ENCODE data around the gene LYRM4.

LYRM4 gene

DNA sequence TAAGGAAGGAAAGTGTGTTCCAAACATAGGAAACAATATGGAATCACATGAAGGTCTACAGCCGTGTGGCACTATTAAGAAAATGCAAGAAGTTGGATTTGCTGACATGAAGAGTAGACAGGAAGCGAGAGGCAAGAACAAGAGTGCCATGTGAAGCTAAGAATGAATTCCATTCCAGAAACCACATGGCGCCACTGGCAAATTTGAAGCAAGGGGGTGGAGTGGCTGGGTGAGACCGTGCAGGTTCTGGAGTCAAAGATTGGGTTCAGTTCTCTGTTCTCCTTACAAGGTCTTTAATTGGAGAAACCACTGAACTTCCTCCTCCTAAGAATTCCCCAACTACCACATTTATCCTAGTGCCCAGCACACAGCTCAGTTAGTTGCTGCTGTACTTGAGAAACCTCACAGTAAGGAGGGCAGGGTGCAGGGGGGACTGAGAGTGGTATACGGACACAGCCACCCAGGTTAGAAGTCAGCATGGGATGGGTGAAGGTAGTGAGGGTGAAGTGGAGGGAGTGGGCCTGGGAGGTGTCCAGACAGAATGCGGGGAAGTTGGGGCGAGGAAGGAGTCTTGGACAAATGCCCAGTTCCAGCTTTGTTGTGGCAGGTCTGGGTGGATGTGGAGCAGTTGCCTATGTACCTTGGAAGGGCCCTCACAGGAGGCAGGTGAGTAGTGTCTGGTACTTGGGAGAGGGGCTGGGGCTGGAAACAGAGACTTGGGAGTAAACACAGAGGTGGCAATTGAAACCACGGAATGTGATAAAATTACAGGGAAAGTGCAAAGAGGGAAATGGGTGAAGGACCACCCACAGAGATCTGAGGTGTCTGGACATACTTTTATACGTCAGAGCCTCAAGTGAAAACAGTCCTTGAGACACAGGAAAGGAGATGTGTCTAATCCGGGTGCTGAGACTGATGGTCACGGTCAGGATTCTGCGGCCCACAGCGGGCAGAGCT lies 14.3 kb downstream of the LYRM4 start:
- no peak for DNase-seq (ENCODE audit: low read depth)

GRCh38 chr6:5243069-5243468 lies 17.7 kb downstream of the LYRM4 start:
- no peak for DNase-seq (ENCODE audit: low read depth)

DNA sequence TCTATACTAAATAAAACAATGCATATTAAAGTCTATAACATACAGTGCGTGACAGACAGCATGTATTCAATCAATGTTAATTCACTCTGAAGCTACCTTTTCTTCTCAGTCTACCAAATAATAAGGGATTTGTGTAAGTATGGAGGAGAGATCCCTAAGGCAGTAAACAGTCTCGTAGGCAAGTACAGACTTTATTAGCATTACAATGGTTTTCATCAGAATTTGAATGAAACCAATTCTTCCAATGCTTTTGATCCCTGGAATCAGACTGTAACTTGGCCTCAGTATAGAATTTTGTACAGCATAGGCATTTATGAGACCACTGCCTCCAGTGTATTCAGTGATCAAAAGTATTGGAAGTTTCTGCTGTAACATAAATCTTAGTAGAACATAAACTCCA lies 19.5 kb downstream of the LYRM4 start:
- no peak for DNase-seq (ENCODE audit: low read depth)

DNA sequence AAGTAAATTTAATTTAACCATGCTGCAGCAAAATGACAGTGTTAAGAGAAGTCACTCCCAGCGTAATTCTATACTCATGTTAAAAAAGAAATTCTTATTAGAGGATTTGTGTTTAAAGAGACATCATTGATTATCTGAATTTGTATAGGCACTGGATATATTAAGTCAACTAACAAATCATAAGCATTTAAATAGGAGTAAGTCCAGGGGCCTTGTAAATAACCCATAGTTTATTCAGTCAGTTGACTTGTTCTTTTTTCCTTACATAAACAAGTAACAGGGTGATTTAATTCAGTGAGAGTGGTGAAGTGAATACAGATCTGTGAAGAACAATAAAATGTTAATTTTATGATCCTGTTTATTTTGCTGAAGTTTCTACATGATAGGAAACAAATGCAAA lies 22.4 kb downstream of the LYRM4 start:
- no peak for DNase-seq (ENCODE audit: low read depth)

DNA sequence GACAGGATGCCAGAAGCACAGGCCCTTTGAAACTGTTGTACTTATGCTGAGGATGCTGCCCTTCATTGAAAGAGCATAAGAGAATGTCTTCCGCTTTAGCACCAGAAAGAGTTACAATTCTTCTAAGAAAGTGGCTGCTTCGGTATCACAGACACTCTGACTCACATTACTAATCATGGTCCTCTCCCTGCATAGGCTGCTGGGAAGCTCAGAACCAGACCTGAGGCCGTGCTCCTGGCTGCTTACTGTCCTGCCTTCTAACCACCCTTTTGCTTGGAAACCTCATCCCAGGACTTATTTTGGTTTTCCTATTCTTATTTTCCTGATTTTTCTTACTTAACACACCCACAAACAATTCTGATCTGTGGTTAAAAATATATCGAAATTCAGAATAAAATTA lies 22.9 kb downstream of the LYRM4 start:
- no peak for DNase-seq (ENCODE audit: low read depth)

DNA sequence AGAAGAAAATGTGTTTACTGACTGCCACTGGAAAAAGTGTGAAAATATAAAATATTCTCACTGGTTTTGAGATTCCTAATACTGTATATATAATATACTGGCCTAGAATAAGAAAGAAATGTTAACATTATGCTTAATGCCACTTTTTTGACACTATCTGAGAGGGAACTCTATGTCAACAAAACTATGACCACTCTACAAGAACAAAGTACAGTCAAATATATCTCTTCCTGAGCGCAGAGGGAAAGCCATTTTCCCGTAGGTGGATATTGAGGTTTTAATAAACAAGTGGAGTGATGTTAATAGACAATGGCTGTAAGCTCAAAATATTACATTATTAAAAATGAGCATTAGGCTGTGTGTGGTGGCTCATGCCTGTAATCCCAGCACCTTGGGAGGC lies 24.9 kb downstream of the LYRM4 start:
- no peak for DNase-seq (ENCODE audit: low read depth)

- DNase-seq (ENCODE audit: low read depth): no peak
Observed at GRCh38 chr6:5234874-5235273, 25.9 kb downstream of the LYRM4 start.

DNA sequence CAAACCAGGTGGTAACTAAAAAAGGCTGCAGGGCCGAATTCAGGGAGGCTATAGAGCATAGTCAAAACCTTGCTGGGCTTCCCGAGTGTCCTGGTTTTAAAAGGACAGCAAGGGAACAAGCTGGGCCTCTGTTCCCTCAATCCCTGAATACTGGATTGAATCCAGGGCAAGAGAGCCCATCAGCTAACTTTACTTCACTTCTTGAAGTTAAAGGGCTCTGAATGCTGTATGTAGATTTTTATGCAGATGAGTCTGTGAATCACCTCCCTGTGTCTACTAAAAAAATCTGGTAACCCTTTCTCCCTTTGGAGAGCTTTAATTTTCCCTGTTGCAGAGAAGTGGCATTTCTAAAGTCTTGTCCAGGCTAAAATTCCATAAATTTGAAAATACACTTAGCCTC lies 29.5 kb downstream of the LYRM4 start:
- DNase-seq (ENCODE audit: low read depth): no peak

DNA sequence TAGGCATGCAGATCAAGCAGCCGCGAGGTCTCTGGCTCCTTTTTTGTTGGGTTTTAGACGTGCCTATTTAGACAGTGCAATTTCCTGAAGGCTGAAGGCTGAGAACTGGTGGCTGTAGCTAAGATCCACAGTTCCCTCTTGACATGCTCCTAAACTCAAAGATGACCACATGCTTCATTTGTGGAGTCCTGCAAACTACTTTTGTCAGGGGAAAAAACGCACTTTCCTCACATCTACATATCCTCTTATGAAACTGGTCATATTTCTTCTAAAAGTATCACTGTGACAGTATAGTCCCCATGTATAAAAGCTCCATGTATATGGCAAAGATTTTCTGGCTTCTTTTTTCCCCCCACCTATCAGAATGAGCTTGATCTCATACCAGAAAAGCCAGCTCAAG lies 30.7 kb downstream of the LYRM4 start:
- no peak for DNase-seq (ENCODE audit: low read depth)

DNA sequence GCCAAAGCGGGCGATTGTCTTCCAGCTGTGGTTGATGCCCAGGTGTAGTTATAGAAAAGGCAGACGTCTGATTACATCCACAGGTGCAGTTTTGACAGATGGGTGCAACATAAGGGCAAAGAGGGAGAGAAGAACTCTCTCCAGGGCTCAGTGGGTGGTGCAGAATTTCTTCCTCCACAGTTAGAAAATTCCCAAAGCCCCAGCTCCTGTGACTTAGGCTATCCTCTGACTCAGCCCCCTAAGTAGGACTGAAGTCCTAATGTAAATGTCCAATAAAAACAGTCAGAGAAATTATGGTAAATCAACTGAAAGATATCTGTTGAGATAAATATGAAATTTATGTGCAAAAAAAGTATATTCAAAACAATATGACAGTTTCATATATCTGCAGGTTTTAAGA lies 31.4 kb downstream of the LYRM4 start:
- DNase-seq (ENCODE audit: low read depth): no peak

GRCh38 chr6:5223309-5223708 lies 37.4 kb downstream of the LYRM4 start:
- no peak for DNase-seq (ENCODE audit: low read depth)

DNA sequence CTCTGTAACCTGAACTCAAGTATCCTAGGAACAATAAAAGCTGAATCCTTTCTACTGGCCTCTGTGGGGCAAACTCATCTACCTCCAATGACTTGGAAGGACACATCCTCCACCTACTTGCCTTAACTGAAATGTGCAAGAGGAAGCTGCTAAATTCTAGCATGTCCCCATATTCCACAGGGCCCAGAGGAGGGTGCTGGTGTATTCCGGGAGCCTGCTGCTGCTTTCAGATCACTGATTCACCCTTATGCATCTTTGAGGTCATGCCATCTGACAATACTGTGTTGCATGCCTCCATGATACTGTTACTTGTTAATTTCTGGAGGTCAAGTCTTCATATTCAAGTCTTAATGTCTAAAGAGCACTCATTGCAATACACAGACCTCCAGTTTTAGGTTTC lies 40.3 kb downstream of the LYRM4 start:
- DNase-seq (ENCODE audit: low read depth): no peak

- no peak for DNase-seq (ENCODE audit: low read depth)
Observed at GRCh38 chr6:5219011-5219691, 41.6 kb downstream of the LYRM4 start.

DNA sequence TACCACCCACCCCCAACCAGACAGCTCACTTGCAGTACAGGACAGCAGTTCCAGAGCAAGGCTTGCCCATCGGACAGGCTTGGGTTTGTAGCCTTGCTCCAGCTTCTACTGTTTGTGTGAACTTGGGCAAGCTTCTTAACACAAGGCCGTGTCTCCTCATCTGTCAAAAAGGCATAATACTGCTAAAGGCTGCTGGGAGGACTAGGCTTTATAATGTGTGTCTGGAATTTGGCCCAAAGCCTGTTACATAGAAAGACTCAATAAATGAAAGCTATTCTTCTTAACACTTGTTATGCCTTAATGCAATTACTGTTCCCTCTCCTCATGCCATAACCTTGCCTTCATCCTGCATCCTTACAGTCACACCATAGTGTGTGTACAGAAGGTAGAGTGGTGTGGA lies 43.4 kb downstream of the LYRM4 start:
- no peak for DNase-seq (ENCODE audit: low read depth)

GRCh38 chr6:5215799-5216198 lies 45.0 kb downstream of the LYRM4 start:
- DNase-seq (ENCODE audit: low read depth): no peak

DNA sequence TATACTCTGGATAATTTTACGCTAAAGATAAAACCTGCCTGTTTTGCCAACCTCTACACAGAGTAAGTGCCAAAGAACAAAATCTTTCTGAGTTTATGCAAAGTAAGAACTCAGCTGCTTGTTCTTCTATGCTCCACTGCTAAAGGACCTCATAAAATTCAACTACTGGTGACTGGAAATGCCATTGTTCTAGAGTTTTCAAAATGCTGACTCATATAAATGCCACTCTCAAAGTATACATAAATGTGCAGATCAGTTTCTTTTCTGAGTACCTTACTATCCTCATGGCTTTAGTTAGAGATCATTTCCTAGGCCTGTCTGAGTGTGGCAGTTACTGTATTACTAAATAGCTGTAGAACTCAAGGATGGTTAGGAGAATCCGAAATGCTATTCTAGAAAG lies 45.6 kb downstream of the LYRM4 start:
- no peak for DNase-seq (ENCODE audit: low read depth)

- DNase-seq (ENCODE audit: low read depth): no peak
Observed at GRCh38 chr6:5214570-5215052, 46.1 kb downstream of the LYRM4 start.

- no peak for DNase-seq (ENCODE audit: low read depth)
Observed at GRCh38 chr6:5213836-5214235, 46.9 kb downstream of the LYRM4 start.

- DNase-seq (ENCODE audit: low read depth): no peak
Observed at GRCh38 chr6:5211492-5211891, 49.3 kb downstream of the LYRM4 start.

DNA sequence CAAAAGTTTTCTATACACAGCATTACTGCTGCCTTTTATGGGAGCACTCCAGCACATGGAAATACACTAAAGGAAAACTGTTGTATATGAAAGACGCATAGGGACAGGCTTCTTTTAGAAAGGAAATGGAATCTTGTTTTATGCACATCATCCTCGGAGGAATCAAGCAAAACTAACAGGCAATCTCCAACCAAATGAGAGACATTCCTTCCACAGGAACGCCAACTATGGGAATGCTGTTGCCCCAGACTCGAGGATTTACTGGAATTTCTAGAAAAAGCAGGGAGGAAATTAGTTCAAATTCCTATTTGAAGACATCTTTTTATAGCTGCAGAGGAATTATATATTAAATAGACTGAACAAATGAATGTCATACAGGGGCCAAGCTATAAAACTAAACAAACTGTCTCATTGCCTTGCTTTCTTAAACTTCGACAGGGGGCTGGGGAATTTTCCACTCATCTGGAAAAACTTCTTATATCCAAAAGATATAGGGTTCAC lies 52.2 kb downstream of the LYRM4 start:
- DNase-seq (ENCODE audit: low read depth): no peak

GRCh38 chr6:5208057-5208456 lies 52.7 kb downstream of the LYRM4 start:
- DNase-seq (ENCODE audit: low read depth): no peak

- DNase-seq (ENCODE audit: low read depth): no peak
Observed at GRCh38 chr6:5206920-5207561, 53.7 kb downstream of the LYRM4 start.

Measured in fibroblast of the conjunctiva (primary cell).